ENCODE data around the gene TRAFD1.

- TF ChIP-seq CTCF (IDR thresholded peaks at IDR 0.05) = no peak
- no peak for TF ChIP-seq POLR2A (IDR thresholded peaks at IDR 0.05)
- no peak for TF ChIP-seq POLR2AphosphoS5 (IDR thresholded peaks at IDR 0.05; ENCODE audit: insufficient read depth in 1 of 2, low read depth in 1 of 2)
Observed at GRCh38 chr12:112091563-112091962, 33.8 kb upstream of the TRAFD1 start.

All from vagina (tissue), 2 donors.